ENCODE data around the gene SH3RF3.

The SH3RF3 gene

DNA sequence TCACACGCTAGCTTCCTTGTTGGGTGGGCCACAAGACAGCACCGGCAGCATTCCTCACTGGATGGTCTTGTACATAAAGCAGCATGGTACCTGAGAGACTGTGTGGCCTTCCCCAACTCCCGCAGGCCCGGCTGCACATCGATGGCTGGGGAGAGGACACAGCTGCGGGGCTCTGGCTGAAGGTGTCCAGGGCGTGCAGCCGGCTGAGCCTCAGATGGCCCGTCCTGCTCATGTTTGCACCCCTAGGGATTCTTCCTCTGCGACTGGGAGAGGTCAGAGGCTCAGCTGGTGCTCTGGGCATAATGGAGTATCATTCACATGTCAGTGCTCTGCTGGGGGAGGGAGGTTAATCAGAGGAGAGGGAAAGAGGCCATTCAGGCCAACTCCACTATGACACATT lies 276.9 kb downstream of the SH3RF3 start:
- no peak for DNase-seq (ENCODE audit: low read depth in 2 of 2, low spot score in 1 of 2)

DNA sequence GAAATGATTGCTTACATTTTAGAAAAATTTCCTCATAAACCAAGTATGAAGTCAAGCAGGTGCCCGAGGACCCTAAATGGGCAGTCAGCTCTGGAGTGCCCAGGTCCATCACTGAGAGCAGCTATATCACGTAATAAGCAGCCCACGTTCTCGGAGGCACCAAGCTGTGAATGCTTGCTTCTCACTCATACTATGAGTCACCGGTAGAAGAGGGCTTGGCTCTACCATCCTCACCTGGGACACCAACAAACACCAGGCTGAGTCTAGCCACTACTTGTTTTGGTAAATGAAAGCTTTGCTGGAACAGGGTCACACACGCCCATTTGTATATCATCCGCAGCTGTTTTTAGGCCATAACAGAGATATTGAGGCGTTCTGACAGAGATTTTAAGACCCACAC lies 277.3 kb downstream of the SH3RF3 start:
- DNase-seq (ENCODE audit: low read depth in 2 of 2, low spot score in 1 of 2) = no peak

DNA sequence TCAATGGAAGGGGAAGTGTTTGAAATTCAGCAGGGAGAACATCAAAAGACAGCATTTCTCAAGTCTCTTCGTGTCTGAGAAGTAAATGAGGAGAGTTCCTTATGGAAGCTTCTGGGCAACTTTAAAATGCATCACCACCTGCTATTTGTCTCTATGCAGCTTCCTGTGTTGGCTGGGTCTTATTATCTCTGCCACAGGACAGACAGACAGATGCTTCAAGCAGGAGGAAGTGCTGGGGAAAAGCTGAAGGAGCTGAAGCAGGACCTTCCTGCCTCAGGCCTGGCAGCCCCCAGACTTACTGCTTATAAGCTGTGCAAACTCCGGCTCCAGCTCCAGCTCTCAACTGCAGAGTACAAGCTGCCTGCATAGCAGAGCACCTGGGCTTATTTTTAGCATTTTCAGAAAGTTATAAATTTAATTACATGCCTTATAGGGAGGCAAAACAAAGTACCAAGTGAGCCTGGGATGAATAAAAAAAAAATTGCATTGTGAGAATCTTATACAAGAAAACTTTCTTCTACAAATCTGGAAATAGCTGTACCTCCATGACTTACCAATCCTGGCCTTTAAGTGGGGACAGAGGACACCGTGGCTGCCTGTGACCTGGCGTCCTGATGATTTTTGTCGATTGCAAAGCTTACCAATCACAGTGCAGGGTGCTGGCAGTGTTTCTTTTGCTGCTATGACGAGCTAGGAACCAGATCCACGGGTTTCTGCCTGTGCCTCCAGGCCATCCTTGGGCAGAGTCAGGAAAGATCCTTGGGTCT lies 278.5 kb downstream of the SH3RF3 start:
- DNase-seq (ENCODE audit: low read depth in 2 of 2, low spot score in 1 of 2) = no peak

DNA sequence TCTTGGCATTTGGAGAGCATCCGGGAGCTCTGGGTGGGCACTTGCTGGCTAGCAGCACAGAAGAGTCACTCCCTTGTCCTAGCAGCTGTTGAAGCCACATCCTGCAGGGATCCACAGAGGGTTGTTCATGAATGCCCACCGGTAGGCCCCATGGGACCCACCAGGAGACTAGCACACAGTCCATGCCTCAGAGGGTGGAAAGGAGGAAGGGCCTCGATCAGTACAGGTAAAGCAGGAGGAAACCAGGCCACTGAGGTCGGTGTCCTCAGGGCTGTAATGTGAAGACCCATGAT lies 279.0 kb downstream of the SH3RF3 start:
- DNase-seq (ENCODE audit: low read depth in 2 of 2, low spot score in 1 of 2) = no peak

DNA sequence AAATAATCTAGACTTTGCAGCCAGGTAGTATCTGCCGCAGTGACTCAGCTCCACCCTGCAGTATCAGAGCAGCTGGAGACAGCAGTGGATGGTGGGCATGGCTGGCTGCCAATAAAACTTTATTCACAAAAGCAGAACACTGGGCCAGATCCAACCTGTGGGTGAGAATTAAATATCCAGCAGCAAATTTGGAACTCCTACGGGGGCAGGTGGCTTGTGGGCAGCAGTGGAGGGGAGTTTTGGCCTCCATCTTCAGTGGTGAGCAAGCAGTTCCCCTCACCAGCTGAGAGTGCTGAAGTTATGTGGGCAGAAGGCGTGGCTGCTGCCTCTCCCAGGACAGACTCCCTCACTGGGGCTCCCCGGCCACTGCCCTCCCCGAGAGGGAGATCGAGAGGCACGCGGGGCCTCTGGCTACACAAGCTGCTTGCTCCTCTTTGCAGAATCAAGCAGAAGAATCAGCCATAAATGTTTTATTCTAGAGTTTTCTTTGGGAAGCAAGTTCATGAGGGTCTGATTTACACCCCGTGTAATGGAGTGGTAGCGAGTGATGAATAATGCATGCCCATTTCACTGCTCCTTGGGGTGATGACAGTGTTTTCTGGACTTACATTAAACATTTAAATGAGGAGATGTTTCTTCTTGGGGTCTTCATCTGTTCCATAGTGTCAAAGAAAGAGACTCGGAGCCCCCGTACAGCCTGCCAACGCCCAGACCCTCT lies 280.5 kb downstream of the SH3RF3 start:
- no peak for DNase-seq (ENCODE audit: low read depth in 2 of 2, low spot score in 1 of 2)

DNA sequence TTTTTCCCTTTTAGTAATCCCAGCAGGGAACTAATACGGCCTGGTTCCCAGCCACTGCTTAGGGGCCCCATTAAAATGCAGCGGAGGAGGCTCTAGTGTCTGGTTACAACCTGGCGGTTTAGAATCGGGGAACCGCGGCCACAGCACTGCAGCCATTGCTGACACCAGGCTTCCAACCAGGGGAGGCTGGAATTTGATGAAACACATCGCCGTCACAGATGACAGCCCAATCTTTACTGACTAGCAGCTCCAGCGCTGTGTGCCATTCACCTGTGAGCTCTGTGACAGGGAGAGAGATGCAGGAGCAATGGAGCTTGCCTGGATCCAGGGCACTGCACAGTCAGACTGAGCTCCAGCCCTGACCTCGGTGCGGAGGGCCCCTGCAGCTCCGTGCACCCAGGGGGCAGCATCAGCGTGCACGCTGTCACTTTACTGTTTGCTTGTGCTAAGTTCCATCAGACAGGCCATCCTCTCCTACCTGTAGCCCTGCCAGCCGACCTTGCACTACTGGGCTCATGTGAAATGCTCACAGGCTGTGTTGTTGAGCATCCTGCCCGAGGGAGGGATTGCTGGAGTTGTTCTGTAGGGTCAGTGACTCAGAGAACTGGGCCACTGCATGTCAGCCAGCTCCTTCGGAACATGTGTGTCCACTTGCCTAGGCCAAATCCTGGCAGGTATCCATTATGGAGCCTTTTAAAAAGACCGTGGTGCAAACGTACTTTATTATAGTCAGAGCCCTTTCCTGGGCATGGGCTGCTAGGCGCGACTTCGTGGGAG lies 281.2 kb downstream of the SH3RF3 start:
- no peak for DNase-seq (ENCODE audit: low read depth in 2 of 2, low spot score in 1 of 2)

DNA sequence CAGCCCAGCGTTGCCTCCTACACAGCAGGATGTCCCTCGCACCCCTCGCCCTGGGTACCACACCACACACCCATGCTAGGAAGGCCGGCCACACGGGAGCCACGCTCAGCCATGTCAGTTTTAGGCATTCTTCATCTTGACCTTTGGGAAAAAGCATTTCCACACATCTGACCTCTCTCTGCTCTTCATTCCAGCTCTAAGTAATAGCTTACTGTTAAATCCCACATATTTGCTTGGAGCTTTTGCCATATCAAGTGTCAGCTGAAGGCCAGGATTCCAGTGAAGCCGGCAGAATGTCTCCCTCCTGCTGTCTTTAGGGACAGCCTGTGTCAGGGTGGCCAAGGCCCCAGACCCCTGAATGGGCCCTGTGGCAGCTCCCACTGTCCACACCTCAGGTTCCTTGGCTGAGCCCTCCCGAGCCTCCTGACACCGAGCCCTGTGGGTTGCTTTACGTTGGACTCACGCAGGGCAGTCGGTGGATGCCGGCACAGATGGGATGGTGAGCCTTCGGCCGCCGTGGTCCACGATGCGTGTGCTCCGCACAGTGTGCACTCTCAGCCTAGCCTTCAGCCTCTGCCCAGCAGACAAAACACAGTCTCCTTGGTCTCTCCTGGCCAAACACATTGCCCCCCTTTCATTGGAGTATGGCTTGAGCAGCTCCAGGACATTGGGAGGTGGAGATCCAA lies 282.8 kb downstream of the SH3RF3 start:
- no peak for DNase-seq (ENCODE audit: low read depth in 2 of 2, low spot score in 1 of 2)

DNA sequence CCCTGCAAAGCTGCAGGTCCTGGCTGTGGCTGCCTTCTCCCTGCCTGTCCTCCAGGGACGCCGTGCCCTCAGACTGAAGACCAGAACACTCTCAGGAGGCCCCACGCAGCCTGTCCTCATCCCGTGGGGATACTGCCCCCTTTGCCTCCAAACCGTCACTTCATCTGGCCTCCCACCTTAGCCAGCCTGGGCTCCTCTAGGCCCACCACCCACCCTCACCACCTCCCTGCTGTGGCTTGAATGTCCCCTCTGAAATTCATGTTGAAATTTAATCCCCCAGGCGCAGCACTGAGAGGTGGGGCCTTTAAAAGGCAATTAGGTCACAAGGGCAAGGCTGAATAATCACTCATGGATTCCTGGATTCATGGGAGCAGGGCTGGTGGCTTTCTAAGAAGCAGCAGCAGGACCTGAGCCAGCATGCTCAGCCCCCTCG lies 286.6 kb downstream of the SH3RF3 start:
- DNase-seq (ENCODE audit: low read depth in 2 of 2, low spot score in 1 of 2) = no peak

DNA sequence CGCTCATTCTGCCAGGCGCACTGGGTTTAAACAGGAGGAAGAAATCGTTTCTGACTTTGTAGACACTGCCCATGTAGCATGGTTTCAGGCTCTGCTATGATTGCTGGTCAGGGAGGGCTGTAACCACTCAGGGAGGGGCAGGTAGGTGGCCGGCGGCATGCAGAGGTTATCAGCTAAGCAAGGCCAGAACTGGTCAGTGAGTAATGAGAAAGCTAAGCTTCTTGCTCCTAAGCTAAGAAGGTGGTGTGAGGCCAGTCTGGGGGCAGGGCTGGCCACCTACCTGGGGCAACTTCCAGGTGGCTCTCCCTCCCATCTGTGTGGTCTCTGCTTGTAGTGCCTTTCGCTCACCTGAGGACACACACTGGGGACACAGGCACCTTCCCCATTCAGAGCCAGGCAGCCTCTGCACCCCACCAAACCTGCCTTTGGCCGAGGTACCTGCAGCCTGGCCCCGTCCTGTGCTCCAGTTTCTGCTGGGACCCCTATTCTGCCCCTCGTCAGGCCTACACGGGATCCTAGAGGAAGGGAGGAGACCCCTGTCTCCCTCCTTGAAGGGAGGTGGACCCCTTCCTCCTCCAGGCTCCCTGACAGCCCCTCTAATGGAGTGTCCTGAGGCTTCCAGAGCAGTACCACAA lies 288.8 kb downstream of the SH3RF3 start:
- no peak for DNase-seq (ENCODE audit: low read depth in 2 of 2, low spot score in 1 of 2)

DNA sequence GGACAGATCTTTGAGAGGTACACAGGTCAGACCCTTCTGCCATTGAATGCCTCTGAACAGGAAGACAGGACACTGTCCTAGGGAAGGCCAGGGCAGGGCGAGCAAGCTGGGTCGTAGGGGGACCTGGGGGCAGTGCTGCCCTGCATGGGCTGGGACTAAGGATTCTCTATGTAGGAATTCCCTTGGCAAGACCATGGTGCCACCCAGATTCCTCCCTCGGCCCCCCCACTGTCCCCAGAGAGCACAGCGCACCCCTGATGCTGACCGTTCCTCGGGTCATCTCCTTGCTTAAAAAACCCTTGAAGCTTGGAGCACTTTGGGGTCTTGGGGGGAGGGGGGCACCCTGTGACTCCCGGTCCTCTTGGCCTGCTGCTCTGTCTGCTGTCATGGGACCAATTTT lies 289.7 kb downstream of the SH3RF3 start:
- no peak for DNase-seq (ENCODE audit: low read depth in 2 of 2, low spot score in 1 of 2)

DNA sequence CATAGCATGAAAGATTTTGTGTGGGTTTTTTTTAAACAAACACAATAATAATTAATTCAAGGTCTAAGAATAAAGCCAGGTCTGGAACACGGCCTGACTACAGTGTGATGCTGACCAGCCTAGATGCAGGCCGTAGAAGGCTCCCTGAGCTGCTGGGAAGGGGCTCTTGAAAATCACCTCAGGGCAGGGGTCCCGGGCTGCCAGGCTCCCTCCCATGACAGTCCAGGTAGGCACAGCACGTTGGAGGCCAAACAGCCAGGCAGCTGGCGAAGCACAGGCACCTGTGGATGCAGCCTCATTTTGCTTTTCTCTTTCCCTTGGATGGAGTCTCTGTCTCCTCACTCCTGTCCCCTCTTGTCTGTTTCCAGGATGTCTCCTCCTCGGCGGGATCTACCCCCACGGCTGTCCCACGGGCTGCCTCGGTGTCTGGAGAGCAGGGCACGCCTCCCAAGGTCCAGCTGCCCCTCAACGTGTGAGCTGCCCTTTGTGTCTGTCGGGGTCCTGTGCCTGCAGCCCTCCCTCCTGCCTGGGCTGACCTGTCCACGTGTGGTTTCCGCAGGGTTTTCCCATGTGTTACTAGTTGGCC lies 290.3 kb downstream of the SH3RF3 start:
- DNase-seq (ENCODE audit: low read depth in 2 of 2, low spot score in 1 of 2) = no peak

DNA sequence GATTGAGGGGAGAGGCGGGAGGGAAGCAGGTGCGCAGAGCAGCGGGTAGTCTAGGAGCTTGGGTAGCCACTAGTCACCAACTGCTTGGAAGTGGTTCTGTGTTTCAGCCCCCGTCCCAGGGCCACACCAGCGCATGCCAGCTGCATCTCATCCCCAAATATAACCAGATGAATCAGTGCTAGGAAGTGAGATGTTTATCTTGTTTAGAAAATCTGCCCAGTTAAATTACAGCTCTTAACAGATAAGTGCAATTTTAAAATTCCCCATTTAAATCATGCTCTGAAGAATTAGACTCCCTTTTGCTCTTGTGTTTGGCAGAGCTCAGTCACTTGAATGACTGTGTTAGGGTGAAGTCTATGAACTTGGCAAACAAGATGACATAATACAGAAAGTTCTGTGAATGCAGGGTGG lies 291.0 kb downstream of the SH3RF3 start:
- no peak for DNase-seq (ENCODE audit: low read depth in 2 of 2, low spot score in 1 of 2)

DNA sequence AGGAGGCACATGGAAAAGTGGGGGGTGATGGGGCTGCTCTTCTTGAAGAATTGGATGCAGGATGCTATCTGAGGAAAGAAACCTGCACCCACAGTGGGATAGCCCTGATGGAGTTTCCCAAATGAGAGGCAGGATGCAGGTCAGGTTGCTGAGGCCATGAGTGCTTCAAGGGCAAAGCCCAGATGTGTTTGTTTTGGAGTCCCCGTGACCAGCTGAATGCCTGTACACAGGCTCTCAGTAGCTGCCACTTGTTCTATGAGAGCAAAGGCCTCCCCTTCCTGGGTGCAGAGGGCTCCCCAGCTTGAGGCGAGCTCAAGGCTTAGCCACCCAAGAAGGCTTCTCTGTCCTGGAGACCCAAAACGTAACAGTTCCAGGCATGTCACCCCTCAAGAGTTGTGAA lies 292.1 kb downstream of the SH3RF3 start:
- no peak for DNase-seq (ENCODE audit: low read depth in 2 of 2, low spot score in 1 of 2)

DNA sequence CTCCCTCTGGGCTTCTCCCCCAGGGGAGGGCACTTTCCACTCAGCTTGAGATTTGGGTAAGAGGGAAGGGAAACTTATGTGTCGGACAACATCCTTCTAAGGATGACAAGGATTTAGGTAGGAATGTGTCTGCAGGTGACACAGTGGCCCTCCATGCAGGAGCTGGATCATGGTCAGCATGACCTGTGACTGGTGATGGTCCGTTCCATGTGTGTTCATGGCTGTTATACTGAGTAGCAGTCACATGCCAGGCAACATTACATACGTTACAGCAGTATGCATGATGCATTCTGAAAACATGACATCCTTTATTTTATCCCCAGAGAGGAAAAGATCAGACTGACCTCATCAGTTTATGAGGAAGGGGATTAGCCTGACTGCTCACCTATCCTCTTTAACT lies 292.6 kb downstream of the SH3RF3 start:
- no peak for DNase-seq (ENCODE audit: low read depth in 2 of 2, low spot score in 1 of 2)

DNA sequence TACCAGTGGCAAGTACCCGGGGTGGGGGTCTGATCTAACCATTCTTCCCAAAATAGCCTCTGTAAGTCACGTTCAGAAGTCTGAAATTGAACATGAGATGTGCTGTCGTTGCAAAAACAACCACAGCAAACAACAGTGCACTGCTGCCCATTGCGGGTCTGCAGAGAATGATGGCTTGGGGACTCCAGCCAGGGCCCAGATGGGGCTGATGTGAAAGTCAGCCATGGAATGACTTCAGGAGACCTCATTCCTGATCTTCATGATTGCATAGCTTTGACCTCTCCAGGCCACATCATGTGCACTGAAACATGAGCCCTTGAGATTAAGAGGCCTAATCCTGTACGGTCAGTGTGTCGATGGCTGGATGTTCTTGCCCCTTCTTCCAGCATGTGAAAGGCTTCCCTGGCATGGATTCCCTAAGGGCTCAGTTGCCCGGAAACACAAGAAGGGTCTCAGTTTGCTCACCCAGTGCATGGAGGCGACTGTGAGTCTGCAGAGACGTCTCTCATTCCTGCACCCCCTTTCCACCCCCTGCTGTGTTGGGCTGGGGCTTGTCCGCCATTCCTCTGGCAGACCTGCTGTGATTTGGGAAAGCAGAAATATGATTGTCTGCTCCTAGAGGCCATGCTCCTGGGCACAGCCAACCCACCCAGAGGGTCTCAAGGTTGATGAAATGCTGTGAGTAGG lies 293.2 kb downstream of the SH3RF3 start:
- no peak for DNase-seq (ENCODE audit: low read depth in 2 of 2, low spot score in 1 of 2)

DNA sequence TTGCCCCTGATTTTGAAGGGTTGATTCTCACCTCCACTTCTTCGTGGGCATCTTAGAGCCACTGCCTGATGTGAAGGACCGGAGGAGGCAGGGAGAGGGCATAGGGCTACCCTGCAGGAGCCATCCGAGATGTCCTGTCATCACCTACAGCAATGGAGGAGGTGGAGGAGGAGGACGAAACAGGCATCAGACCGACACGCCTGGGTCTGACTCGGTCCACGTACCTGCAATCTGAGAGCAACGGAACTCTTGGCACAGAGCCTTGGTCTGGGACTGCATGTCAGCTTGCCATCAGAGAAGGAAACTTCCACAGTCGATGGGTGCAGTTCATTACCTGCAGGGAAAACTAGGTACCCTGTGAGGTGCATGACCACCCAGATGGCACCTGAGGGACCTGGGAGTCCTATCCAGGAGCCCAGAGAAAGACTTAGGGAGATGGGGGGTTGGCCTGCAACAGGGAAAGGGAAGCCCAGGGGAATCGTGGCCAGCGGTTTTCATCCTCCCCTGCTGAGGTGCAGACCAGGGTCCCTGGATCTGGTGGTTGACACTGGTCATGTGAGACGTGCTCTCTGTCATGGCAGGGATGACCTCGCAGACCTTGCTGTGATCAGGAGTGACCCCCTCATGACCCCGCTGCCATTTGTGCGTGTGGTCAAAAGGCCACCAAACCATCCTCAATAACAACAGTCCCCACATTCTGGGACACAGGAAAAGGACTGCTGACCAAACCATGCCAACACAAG lies 293.9 kb downstream of the SH3RF3 start:
- no peak for DNase-seq (ENCODE audit: low read depth in 2 of 2, low spot score in 1 of 2)

DNA sequence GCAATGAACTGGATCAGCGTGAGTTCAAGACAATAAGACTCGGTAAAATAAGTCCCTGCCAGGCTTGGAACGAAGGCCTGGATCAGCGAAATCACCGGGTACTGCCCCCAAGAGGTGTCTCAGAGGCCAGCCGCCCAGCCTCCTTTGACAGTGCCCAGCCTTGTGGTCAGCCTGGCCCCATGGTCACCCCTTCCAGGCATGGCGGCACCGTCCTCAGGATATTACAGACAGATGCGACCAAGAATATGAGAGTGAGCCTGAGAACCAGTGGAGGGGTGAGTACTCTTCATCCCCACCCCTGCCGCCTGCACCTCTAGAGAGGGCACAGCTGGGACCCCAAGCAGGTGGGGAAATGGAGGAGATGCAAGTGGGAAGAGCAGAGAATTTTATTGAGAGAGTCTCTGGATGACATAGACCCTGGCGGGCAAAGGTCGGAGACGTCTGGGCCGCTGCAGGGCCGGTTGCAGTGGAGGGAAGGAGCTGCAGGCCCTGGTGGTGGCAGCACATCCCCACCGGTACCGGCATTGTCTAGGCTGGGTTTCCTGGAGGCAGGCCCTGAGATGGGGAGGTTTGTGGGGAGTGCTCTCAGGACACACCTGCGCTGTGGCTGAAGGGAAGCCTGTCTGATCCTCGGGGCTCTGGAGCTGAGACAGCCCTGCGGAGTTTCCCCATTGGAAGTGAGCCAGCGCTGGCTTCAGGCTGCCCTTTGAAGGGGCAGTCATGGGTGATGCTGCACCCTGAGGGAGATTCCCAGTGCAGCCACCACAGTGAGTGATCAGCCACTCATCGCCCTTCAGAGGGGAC lies 294.8 kb downstream of the SH3RF3 start:
- DNase-seq (ENCODE audit: low read depth in 2 of 2, low spot score in 1 of 2) = no peak

DNA sequence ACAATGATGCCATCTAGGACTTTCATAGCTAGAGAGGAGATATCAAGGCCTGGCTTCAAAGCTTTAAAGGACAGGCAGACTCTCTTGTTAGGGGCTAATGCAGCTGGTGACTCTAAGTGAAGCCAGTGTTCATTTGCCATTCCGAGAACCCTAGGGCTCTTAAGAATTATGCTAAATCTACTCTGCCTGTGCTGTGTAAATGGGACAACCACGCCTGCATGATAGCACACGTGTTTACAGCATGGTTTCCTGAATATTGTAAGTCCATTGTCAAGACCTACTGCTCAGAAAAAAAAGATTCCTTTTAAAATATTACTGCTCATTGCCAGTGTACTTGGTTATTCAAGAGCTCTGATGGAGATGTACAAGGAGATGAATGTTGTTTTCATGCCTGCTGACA lies 296.4 kb downstream of the SH3RF3 start:
- no peak for DNase-seq (ENCODE audit: low read depth in 2 of 2, low spot score in 1 of 2)

DNA sequence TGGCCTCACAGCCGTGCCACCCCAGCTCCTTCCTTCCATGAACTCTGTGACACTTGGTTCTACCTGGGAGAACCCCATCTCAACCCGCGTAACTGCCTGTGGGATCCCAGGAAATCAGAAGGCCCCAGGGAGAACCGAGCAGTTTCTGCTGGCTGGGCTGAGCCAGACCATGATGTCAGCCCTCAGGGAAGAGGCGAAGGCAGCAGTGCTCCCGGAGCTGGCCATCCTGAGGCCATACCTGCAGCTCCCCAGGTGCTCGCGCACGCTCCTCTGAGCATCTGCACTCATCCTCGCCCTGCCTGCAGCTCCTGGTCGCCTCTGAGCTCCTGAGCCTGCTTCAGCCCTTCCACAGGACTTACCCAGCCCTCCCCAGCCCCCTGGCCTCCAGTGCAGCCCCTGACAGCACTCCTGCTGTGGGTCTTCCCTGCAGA lies 298.7 kb downstream of the SH3RF3 start:
- DNase-seq (ENCODE audit: low read depth in 2 of 2, low spot score in 1 of 2) = no peak

All from stimulated activated CD8-positive, alpha-beta memory T cell treated with anti-CD3 and anti-CD28 coated beads, Interleukin-4, amount 100 ng/mL, for 4 hours (primary cell).